ENCODE measurements around the gene CARMIL1.

Gene CARMIL1

DNA sequence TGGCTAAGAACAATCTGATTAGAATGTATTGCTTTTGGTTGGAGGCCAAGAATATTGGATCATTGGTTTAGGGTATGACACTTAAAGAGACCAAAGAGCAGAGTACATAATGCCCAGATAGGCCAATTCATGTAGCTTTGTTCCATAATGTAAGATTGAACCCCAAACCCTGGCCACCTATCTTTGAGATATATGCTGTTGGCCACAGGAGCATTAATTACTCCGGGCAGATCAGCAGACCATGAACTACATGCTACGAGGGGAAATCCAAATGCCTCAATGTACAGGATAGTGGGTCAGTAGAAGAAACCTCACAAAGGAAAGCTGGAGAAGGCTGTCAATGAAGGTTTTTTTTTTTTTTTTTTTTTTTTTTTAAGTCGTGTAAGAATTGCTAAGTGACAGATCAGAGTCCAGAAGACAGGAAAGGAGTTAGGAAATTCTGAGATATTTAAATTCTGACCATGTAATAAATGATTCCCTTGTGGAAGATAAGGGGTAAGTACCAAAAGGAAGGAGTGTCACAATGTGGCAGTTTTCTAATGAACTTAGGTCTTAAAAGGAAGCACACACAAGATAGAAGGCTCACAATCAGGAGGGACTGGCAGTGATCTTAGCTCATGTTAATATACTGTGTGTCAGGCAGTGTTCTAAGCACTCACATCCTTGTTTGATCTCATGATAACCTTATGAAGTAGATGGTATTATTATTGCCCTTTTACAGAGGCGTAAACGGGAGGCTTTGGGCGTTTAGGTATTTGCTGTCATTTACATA is 61.4 kb downstream of the CARMIL1 start:
- no peak for DNase-seq

DNA sequence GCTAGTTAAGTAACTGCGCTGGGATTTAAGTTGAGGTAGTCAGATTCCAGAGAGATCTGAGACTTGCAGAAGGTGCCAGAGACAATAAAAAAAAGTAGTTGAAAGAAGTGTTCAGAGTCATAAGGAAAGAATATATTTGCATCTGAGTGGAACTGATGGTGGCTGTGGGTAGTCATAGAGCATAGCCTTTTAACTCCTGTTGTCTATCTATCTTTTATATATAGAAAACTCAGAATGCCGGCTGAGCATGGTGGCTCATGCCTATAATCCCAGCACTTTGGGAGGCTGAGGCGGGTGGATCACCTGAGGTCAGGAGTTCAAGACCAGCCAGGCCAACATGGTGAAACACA is 62.0 kb downstream of the CARMIL1 start:
- DNase-seq = no peak

DNA sequence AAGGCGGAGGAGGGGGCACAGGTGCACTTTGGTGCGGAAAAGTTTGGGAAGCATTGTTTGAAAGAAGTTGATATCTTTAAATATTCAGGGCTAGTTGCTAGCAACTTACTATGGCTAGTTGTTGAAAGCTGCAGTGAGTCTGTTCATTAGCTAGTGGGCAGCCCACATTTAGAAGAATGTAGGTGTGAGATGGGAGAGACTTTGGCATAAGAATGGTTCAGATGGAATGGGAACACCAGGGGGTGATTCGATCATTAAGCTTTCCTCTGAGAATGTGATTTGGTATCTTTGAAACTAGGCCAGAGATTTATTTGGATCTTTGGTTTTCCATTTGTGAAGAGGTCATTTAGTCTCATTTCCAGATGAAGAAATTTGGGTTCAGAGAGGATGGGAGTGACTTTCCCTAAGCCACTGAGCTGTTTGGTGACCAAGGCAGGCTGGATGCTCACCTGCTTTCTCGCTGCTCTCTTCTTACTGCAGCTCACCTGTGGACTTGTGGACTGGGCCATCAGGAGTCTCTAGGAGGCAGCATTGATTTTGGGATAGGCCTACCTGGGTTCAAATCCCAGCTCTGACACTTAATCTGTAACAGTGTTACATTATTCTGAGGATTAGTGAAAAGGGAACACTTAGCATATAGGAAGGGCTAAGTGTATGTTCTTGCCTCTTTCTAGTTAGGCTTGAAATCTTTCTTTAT is 62.9 kb downstream of the CARMIL1 start:
- DNase-seq = peak; percentile 48

DNA sequence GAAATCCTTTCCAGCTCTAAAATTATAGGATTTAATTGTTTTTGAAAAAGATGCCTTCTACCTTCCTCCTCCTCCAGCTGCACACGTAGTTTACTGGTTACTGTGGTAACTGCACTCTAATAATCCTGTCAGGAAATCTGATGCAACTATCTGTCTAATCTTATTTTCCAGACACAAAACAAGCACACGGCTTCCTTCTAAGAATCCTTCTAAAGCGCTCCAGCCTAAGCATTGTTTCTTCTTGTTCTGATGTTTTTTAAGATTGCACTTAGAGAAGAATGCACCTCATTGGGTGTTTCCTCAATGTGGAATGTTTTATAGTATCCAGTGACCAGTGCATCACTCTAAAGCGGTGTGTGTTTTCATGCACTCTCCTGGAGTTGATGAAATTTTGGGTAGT is 63.6 kb downstream of the CARMIL1 start:
- peak; percentile 41 for DNase-seq

DNA sequence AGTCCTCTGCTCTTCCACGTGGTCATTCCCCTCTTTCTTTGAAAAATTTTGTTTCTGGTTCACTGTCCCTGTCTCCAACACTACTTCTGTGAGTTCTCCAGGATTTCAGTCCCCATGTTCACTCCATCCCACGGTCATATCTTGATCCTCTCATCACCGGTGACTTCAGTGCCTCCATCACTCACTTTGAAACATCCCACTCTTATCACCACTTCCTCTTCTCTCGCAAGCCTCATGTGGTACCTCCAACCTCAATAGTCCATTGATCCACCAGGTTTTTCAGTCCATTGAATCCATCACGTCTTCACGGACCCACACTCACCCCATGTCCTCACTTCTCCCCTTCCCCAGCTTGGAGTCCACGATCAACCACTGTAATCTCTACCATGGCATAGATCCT is 64.8 kb downstream of the CARMIL1 start:
- DNase-seq = no peak

DNA sequence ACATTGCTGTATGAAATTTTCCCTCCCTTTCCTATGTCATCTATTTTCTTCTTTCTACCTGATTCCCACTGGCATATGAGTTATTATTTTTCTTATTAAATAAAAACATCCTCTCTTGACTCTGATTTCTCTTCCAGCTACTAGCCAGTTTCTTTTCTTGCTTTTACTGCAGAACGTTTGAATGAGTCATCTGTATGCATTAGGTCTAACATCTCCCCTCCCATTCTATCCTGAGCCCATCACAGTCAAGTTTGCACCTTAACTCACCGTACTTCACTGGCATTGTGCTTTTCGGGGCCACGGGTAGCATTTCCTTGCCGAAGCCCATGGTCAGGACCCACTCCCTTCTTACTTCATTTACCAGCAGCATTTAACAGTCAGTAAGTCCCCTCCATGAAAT is 65.7 kb downstream of the CARMIL1 start:
- DNase-seq = no peak

DNA sequence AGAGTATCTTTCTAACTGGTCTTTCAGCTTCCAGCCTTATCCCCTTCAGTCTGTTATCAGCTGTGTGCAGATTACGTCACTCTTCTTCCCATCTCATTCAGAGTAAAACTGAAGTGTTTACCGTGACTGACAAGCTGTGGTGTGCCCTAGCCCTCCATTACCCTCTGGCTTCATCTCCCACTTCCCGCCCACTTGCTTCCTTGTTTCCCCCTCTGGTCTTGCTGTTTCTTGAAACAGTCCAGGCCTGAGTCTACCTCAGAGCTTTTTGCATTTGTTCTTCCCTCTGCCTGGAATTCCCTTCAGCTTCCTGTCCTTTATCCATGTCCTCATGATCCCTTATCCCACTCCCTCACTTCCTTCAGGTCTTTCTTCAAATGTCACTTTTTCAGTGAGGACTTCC is 66.9 kb downstream of the CARMIL1 start:
- DNase-seq = peak; percentile 67

DNA sequence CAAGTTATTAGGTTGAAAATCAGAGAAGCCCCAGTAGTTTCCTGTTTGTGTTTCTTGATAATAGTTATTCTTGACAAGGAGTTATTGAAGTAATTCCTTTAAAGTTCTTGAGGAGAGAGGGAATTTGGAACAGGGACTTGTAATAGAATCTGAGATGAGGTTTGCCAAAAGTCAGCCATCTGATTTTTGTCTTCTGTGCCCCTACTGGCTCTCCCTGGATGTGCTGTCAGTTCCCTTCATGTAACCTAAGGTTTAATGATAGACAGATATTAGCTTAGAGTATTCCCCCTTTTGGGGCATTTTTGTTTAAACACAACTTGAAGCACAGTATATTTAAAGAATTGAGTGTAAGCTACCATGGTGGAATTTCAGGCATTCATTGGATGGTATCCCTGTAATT is 71.4 kb downstream of the CARMIL1 start:
- no peak for DNase-seq

DNA sequence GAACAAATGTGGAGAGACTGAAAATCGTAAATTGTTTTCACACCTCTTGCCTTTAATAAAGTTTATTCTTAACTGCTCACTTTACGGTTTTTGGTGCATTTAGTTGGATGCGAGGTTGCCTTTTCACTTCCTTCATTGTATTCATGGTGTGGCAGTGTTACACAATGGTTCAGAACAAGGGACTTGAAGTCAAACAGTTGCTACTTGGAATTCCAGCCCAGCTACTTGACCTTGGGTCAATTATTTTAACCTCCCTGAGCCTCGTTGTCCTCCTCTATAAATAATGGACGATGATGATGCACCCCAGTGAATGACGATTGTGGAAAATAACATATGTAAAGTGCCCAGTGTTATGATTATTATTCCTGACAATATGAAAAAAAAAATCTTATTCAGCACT is 72.3 kb downstream of the CARMIL1 start:
- no peak for DNase-seq

DNA sequence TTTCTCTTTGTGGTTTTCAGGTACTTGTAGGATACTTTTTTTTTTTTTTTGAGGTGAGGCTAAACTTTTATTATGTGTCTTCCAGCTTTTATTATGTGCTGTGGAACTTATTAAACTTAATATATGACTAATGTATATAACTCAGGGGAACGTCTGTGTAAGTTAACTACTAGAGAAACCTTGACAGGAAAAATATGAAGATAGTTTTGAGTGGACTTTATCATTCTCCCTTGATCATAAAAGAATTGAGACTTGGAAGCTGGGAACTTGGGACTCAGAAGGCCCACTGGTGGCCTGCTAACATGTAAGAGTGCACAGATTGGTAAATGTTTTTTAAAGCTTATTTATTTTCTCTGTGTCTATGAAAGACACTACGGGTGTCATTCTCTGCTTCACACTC is 73.1 kb downstream of the CARMIL1 start:
- no peak for DNase-seq

DNA sequence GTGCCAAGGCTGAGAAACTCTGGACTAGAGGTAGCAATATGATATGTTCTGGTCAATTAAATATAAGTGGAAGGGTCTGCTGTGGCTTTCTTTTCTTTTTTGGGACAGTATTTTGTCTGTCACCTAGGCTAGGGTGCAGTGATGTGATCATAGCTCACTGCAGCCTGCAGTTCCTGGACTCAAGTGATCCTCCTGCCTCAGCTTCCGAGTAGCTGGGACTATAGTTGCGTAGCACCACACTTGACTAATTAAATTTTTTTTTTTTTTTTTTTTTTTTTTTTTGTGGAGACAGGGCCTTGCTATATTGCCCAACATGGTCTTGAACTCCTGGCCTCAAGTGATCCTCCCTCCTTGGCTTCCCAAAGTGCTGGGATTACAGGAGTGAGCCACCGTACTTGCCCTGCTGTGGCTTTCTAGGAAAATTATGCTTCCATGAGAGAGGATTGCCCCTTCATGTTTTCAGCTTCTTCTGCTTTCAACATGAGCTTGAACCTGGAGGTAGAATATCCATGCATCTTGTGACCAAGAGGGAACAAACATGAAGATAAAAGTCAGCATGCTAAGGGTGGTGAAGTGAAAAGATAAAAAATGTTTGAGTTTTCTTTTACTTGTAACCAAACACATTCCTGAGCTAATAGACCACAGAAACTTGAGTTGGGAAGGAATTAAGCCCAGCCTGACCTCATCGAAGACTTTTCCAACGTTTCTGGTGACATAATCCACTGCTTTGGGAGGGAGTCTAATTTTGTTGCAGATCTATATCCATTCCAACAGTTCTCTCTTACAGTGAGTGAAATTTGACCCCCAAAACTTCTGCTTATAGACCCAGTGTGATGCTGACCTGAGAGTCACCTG is 75.1 kb downstream of the CARMIL1 start:
- DNase-seq = no peak

DNA sequence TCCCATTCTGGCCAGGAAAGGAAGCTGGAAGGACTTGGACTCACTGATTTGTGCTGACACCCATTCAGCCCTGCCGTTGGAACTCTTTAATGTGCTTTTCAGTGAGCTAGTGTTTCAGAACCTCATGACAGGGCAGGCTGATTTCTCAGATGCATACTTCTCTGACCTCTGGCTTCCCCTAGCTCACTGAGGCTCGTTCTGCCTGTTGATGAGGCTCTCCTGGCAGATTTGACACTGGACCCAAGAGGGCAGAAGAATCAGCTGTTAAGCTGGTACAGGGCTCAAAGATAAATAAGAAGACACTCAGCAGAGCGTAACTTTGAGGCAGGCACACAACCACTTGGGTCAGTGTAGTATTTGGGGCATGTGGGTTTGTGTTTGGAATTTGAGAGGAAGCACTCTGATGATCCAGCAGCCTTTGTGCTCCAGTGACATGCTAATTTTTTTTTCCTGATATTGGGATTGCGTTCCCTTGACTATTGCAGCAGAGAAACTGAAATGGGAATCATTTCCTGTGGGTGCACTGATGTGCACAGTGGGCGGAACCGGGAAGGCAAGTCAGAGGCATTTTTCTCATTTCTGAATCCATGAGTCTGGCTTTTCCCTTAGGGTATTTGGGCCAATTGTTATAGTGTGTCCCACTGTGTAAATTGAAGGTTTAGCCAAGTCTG is 80.2 kb downstream of the CARMIL1 start:
- DNase-seq = peak; percentile 96

DNA sequence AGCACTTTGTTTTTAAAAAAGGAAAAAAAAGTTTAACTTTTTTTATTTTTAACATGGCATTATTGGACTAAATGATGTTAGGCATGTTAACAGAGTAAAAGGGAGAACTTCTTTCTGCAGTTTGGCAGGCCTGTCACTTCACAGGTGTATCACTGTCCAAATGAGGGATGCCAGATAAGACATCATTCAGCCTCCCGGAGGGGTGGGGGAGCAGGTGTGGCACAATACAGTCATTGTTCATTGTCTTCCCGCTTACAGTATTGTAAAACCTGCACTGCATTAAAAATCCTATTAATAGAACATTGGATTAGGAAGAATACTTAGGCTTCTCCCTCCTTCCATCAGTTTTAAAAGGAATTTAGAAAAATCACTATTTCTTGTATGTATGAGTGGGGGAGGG is 80.7 kb downstream of the CARMIL1 start:
- DNase-seq = peak; percentile 91

DNA sequence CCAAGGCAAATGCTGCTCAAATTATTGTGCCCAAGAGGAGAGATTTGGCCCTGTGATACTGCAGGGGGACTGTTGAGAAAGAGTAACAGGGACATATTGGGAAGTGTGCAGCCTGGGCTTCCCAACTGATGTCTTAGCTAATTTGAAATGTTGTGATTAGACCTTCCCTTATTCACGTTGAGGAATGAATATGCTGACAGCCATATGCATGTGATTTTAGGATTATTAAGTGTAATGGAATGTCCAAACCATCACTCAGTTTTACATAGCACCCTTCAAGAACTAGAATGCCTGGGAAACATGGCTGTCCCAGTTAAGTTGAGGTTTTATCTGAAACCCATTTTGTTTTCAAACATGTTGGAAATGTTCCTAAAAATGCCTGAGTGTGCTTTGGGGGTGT is 81.4 kb downstream of the CARMIL1 start:
- no peak for DNase-seq

DNA sequence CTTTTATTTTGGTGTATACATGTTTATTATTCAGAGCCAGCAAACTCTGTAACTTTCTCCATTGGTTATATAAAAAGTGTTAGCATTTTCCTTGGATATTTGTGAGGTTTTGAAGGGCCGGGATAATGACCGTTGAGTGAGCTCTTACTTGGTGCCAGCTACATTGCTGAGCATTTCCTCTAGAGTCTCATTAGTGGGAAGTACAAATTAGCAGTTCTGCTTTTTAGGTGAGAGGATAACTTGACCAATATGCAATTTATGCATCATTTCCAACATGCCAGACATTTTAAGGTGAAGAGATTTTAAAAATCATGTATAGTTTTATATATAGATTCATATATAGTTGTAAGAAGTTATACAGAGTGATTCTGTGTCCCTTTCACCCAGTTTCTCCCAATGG is 84.3 kb downstream of the CARMIL1 start:
- DNase-seq = peak; percentile 40

DNA sequence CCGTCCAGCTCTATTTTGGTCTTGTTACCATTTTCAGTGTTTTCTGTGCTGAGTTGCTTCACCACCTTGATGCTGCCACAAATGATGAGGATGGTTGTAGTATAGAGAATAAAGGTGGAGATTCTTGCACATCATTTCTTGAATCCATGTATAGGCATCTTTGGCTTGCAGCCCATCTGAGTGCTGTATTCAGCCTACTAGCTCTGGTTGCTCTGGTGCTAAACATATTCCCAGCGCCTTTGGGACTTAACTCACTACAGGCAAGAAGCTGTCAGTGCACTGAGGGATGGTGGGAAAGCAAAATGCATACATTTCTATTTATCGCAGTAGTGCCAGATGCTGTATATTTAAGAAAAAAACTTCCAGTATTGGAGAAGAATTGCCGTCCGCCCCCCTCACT is 86.0 kb downstream of the CARMIL1 start:
- DNase-seq = no peak

DNA sequence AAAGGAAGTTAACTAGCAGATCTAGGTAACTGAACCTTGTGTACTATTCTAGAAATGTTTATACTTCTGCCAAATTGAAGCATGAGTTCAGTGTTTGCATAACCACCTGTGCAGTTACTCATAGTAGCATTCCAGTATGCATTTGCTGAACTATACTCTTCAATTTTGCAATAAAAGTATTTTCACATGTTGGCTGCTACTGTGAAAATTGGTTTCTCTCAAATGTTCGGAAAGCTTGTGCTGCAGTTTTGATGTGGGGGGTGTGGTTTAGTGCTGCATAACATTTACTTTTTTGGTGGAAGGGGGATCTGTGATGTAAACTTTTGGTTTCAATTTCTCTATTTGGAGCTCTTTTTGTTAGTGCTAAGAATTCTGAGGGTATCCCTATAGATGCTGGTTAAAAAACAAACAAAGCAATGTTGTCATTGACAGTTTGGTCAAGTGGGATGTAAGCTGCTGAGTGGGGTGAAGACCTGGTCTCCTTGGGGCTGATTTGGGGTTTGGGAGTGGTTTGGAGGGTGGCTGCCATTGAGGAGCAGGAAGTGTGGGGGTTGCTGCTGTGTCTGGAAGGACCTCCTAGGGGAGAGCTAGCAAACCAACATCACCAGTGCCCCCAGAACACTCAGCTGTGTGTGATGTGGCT is 87.8 kb downstream of the CARMIL1 start:
- peak; percentile 35 for DNase-seq

DNA sequence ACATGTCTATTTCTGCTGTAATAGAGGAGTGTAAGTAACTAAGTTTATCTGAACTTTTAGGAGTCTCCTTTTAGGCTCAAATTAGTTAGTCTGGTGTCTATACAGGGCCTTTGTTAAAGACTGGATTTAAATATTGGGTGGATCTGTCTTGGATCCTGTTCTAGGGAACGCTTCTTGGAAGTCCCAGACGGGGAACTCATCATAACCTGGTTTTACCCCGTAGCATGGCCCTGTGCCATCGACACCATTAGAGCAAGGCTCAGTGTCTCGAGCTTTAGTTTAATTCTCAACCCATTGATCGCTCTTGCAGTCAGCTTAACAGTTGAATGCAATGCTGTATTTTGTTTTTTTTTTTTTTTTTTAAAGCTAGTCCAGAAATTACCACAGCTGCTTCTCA is 89.9 kb downstream of the CARMIL1 start:
- peak; percentile 93 for DNase-seq

DNA sequence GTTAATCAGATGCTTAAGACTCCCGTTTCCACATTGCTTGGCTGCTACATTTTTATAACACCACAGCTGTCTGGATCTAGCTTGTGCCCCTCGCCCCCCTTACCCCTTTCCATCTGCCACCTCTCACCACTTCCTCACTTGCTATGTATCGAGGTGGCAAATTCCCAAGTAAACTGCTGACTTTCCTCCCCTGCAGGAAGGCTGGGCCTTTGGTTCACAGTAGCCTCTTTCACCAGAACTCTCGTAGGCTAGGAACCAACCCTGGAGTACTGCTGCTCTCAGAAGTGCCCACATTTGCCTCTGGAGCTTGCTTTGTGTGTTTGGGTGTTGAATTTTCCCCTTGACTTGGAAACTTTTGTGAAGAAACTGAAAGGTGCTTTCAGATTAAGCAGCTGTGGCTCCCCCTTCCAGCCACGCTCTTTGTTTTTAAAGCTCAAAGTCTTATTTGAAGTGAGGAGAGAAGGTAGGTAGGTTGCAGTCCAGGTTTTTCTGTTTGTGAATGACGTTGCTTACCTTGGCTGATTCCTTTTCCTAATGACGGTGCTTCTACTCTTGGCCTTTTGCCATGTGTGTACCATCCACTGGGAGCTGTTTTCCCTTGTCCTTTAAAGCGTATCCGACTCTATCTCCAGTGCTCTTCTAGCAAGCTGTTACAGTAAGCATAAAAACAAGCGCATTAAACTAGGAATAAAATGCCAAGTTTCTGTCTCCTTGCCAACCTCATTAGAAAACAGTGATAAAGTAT is 90.4 kb downstream of the CARMIL1 start:
- peak; percentile 100 for DNase-seq

DNA sequence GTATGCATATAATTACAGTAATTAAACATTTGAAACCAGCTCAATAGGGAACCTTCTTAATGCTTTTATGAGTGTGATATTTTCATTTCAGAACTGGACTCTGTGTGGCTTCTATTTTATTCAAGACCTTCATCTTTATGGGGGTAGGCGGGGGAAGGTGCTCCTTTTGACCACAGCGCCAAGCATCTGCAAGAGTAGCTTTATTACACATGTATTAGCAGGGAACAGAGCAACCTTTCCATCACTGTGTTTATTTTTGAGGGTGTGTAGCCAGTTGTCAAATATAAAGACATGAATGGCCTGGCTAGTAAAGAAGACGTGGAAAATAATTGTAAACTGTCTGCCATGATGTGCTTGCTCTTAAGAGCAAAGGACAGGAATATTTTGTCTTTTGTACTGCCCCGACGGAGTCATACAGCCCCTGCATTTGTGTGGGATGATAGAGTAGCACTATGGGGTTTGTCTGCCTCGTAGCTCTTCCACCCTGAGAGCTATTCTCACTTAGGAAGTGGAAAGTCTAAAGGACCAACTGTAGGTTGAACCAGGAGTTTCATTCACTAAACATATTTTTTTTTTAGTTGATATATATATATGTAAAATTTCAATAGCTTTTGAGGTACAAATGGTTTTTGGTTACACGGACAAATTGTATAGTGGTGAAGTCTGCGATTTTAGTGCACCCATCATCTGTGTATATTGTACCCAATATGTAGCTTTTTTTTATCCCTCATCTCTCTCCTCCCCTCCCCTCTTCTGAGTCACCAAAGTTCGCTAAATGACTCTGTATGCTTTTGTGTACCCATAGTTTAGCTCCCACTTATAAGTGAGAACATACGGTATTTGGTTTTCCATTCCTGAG is 91.2 kb downstream of the CARMIL1 start:
- DNase-seq = peak; percentile 100

DNA sequence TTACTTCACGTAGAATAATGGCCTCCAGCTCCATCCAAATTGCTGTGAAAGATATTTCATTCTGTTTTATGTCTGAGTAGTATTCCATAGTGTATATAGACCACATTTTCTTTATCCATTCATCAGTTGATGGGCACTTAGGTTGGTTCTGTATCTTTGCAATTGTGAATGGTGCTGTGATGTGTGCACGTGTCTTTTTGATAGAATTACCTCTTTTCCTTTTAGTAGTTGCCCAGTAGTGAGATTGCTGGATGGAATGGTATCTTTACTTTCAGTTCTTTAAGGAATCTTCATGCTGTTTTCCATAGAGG is 91.8 kb downstream of the CARMIL1 start:
- no peak for DNase-seq
